Urinary bladder (tissue), 4 donors: ENCODE measurements around the gene TOMM22. TPM values are rescaled to one million over a fixed set of nuclear protein-coding genes. Genes with fewer than 3 reads are reported as not detected.
"Not testable (repeated sequence)": the region's sequence is repeated elsewhere in the genome, so short reads cannot be mapped to it uniquely, and the experiment has no call there.

Experiments used
- DNase-seq: peaks from one replicate; pipeline ENCODE4 v3.0.0-alpha.2; 2015; ENCODE audit errors: extremely low spot score
- H3K27ac ChIP-seq: one replicate; pipeline ENCODE4 v1.5.1; 2013; ENCODE audit warnings: low read depth, mild to moderate bottlenecking, moderate library complexity
- H3K36me3 ChIP-seq: one replicate; pipeline ENCODE4 v1.6.1; 2013; ENCODE audit warnings: mild to moderate bottlenecking, moderate library complexity; ENCODE audit not compliant: insufficient read depth
- H3K4me1 ChIP-seq: one replicate; pipeline ENCODE4 v1.6.1; 2013; ENCODE audit warnings: mild to moderate bottlenecking, moderate library complexity; ENCODE audit not compliant: insufficient read depth
- H3K4me3 ChIP-seq: one replicate; pipeline ENCODE4 v1.5.1; 2013; ENCODE audit warnings: low read depth, low read length
- WGBS: extraction: QIAGEN DNeasy Blood & Tissue Kit; methylation state at CpG from one replicate; pipeline ENCODE4 v1.1.7; 2013; 5-methylcytosine and 5-hydroxymethylcytosine counted together
- polyA plus RNA-seq: library from polyadenylated mRNA; stranded (reverse); fragments of 200-250 nt; gene quantifications from one replicate; pipeline ENCODE4 v1.2.3, GENCODE V29; 2013
- total RNA-seq: library from RNA; depleted of rRNA; stranded (reverse); fragments of >200 nt; gene quantifications from one replicate; pipeline ENCODE4 v1.2.3, GENCODE V29; 2014
- donor health status: healthy with polysubstance abuse.
- donor health status: healthy.

TOMM22 gene
- total RNA-seq (34.4 TPM), polyA plus RNA-seq (35.8 TPM)

DNA sequence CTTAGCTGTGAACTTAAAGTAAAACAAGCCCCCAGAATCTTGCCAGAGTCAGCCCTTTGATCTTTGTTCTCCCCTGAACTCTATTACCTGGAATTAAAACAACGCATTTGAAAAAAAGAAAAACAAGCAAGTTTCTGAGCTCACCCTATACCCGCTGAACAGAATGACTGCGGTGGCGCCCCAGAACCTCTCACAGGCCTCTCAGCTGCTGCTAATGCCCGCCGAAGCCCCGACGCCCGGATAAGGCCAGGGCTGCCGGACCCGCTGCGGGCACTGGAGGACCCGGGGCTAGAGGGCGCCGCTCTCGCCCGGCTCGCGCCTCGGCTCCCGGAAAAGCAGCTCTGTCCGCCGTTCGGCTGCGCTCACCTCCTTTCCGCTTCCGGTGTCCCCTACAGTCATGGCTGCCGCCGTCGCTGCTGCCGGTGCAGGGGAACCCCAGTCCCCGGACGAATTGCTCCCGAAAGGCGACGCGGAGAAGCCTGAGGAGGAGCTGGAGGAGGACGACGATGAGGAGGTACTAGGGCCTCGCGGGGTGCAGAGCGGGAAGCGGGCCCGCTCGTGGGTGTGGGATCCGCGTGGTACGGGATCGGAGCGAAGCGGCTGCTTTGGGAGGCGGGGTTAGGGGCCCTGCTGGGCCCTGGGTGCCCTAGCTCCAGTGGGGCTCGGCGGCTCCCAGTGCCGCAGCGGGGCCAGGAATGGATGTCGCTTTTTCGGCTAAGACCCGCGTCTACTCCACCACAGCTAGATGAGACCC, at the start of gene TOMM22:
Gene TOMM22, plus strand, starts transcription at position 376 of the 754 bp plus-strand sequence. Its CDS starts 22 bp downstream, at position 398.
- H3K4me3 ChIP-seq = peak within 1 kb of the TSS; percentile 89
- peaks cover 1% of the 10 kb centered on the region for H3K4me1 ChIP-seq
- H3K27ac ChIP-seq = peak within 1 kb of the TSS; percentile 52
- no peak for DNase-seq
- under 1% methylated on average over 60 of the region's 60 CpGs for WGBS
- H3K36me3 ChIP-seq = no peaks in the 10 kb centered on the region

DNA sequence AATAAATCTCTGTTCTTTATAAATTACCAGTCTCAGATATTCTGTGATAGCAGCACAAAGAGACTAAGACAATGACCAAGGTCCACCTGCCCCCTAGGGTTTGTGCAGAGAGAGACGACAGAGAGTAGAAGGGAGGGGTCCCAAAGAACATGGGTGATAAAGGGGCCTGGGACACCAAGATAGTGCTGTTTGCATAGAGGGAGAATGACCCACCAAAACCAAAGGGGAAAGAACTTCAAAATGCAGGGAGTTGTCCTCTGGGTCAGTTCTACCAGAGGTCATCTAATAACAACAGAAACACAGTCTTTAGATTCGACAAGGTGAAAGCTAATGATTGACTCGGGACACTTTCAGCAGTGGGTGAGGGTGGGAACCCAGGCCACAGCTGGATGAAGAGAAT, 49.2 kb upstream of the TOMM22 start:
- no peaks in the 10 kb centered on the region for H3K36me3 ChIP-seq
- DNase-seq = no peak
- no peaks in the 10 kb centered on the region for H3K4me1 ChIP-seq
- no peak overlapping the region for H3K27ac ChIP-seq
- no peak overlapping the region for H3K4me3 ChIP-seq
- 88% methylated on average over 3 of the region's 3 CpGs for WGBS

DNA sequence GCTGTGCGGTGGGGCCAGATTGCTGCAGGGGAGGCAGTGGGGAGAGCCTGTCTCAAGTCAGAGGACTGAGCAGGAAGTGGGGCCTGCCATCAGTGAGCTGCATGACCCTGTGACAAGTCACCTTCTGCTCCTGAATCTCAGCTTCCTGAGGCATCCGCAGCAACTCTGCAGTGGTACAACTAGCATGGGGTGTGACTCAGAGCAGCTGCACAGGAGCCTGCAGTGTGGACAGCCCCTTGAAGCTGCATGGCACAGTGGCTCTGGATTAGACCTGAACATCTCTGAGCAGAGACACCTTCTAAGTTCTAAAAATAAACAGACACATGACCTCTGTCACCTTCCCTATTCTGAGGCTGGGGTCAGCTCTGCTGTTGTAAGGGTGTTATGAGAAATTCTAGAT, 43.5 kb upstream of the TOMM22 start:
- H3K4me3 ChIP-seq = no peak overlapping the region
- WGBS = 95% methylated on average over 2 of the region's 2 CpGs
- DNase-seq = no peak
- H3K36me3 ChIP-seq = peaks cover 1% of the 10 kb centered on the region
- H3K4me1 ChIP-seq = no peaks in the 10 kb centered on the region
- no peak overlapping the region for H3K27ac ChIP-seq

DNA sequence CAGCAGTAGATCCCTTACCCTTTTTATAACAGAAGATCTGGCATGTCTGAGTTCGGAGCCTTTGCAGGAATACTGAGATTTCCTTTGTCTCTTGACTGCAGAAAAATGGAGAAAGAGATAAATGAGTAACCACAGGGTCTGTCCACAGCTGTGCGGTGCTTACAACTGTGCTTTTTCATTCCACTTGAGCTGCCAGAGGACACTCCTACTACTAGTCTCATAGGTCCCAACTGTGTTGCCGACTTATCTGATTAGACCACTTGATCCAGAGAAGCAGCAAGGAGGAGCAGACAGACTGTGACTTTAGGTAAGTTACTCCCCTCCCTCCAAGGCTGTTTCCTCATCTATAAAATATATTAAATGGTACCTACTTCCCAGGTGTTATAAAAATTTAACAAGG, 43.0 kb upstream of the TOMM22 start:
- no peak overlapping the region for H3K4me3 ChIP-seq
- H3K4me1 ChIP-seq = no peaks in the 10 kb centered on the region
- WGBS = 75% methylated on average over 3 of the region's 3 CpGs
- no peak for DNase-seq
- H3K36me3 ChIP-seq = peaks cover 1% of the 10 kb centered on the region
- H3K27ac ChIP-seq = no peak overlapping the region

DNA sequence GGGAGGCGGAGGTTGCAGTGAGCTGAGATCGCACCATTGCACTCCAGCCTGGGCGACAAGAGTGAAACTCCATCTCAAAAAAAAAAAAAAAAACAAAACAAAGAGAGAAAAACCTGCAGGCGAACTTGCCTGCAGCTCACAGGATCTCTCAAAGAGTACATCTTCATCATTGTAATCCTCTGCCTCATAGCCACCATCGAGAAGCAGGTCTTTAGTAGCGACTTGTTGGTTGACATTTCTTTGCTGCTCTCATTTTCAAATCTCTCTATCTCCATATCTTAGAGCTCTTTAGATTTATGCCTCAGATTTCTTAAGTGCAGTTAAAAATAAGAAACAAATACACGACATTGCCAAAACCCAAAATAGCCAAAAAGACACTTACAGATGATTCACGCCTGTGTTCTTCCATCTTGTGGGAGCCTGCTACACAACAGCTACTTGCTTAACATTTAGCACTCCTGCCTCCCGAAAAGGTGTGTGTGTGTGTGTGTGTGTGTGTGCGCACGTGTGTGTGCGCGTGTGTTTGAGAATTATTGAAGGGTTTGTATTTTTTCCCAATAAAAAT, 40.2 kb upstream of the TOMM22 start:
- DNase-seq = no peak
- no peaks in the 10 kb centered on the region for H3K4me1 ChIP-seq
- H3K36me3 ChIP-seq = peaks cover 3% of the 10 kb centered on the region
- WGBS = 95% methylated on average over 13 of the region's 13 CpGs
- H3K27ac ChIP-seq = no peak overlapping the region
- no peak overlapping the region for H3K4me3 ChIP-seq

DNA sequence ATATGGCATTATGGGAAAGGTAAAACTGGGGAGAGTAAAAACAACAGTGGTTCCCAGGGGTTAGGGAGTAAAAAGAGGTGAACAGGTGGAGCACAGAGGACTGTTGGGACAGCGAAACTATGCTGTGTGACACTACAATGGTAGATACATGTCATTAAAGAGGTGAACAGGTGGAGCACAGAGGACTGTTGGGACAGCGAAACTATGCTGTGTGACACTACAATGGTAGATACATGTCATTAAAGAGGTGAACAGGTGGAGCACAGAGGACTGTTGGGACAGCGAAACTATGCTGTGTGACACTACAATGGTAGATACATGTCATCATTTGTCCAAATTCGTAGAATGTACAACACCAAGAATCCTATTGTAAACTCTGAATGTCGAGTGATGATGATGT, 37.5 kb upstream of the TOMM22 start:
- H3K27ac ChIP-seq, H3K36me3 ChIP-seq, H3K4me3 ChIP-seq, DNase-seq, H3K4me1 ChIP-seq: not testable (repeated sequence)
- WGBS = 95% methylated on average over 5 of the region's 5 CpGs

DNA sequence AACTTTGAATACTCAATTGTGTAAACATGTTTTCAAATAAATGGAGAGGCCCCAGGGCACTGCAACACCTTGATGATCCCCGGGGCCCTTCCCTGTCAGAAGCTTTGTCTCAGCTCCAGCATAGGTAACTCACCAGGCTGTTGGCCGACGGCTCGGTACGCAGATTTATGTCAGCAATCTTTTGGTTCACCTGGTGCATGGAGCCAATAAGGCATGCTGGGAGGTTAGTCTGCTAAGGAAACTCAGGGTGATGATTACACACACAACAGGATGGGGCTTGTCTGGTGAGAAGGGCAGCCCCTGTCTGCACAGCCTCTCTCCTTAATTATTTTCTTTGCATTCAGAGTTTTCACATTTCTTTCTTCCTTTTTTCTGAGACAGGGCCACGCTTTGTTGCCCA, 36.3 kb upstream of the TOMM22 start:
- H3K4me3 ChIP-seq = no peak overlapping the region
- peaks cover 3% of the 10 kb centered on the region for H3K36me3 ChIP-seq
- no peaks in the 10 kb centered on the region for H3K4me1 ChIP-seq
- H3K27ac ChIP-seq = no peak overlapping the region
- no peak for DNase-seq
- 94% methylated on average over 6 of the region's 6 CpGs for WGBS

DNA sequence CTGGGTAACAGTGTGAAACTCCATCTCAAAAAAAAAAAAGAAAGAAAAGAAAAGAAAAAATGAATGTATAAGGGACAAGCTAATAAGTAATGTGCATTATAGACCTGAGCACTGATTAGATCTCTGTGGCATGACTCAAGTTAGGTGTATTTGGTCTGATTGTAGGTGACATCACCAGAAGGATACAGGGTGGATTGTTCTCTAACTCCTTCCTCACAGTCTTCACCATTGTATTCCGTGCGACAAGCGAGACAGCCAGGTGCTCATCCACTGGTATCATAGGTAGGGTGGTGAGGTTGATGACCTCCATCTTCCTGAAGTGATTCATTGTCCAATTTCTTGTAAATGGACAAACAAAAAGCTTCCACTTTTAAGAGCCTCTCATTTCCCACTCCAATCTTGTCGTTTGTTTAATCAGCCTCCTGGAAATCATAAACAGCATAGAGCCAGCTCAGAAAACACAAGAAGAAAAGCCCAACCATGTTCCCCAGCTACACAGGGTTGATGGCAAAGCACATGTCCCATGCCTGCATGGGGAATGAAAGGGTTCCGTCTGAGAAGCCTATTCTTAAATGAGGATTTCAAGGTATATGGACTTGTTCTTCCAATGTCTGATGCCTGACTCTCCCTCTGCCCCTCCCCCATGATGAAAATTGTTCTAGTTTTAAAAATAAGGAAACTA, 31.8 kb upstream of the TOMM22 start:
- H3K4me1 ChIP-seq = no peaks in the 10 kb centered on the region
- WGBS = 74% methylated on average over 5 of the region's 5 CpGs
- DNase-seq = no peak
- no peak overlapping the region for H3K4me3 ChIP-seq
- H3K27ac ChIP-seq = no peak overlapping the region
- H3K36me3 ChIP-seq = no peaks in the 10 kb centered on the region

DNA sequence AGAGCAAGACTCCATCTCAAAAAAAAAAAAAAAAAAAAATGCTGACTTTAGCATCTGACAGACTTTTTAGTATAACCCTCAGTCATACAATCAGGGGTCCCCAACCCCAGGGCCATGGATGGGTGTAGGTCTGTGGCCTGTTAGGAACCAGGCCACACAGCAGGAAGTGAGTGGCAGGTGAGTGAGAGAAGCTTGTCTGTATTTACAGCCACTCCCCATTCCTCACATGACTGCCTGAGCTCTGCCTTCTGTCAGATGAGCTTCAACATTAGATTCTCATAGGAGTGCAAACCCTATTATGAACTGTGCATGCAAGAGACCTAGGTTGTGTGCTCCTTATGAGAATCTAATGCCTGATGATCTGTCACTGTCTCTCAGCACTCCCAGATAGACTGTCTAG, 28.9 kb upstream of the TOMM22 start:
- H3K36me3 ChIP-seq = no peaks in the 10 kb centered on the region
- DNase-seq = no peak
- H3K4me3 ChIP-seq = no peak overlapping the region
- no peak overlapping the region for H3K27ac ChIP-seq
- H3K4me1 ChIP-seq = no peaks in the 10 kb centered on the region

DNA sequence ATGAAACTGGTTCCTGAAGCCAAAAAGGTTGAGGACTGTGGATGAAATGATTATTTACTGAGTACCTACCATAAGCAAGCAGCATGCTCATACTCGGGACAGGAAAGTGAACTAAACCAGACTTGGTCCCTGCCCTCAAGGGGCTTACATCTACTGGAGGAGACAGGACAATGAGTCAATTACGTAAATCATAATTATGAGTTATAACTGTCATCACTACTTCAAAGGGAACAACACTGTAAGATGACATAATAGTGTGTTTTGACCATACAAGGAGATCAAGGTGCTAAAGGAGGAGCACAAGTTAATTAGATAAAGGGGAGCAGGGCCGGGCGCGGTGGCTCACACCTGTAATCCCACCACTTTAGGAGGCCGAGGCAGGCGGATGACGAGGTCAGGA, 28.0 kb upstream of the TOMM22 start:
- Histone ChIP-seq H3K27ac (no peak overlapping the region), H3K4me1 (no peaks in the 10 kb centered on the region), H3K36me3 (no peaks in the 10 kb centered on the region), H3K4me3 (no peak overlapping the region)
- no peak for DNase-seq
- WGBS = 96% methylated on average over 8 of the region's 8 CpGs

DNA sequence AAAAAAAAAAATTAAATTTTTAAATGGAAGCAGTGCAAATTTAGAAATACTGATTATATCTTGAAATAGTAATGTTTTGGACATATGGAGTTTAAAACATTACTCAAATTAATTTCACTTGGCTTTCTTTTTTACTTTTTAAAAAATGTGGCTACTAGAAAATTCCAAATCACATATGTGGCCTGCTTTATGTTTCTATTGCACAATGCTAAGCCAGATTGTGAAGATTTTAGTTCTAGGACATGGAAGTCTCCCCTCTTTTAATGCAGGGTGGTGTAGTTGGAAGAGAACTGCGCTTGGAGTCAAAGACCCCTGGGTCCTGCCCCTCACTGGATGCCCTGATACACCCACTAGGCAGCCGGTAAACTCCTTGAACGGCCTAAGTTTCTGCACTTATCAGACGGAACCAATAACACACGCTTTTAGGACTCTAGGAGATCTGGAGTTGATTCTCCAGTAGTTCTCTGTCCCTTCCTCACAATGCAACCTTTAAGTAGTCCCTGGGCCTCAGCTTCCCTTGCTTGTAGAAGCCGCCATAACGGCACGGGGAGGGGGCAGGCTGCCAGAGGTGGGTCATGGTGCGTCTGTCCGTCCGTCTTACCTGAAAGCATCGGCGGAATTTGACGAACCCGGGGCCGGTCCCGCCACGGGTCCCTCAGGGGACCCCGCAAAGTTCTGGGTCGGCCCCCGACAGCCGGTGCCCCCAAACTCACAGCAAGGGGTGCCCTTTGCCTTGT, 26.1 kb upstream of the TOMM22 start:
- Histone ChIP-seq H3K4me3 (peak overlapping the region; percentile 96), H3K27ac (no peak overlapping the region), H3K4me1 (no peaks in the 10 kb centered on the region), H3K36me3 (no peaks in the 10 kb centered on the region)
- no peak for DNase-seq
- WGBS = 5% methylated on average over 22 of the region's 22 CpGs

DNA sequence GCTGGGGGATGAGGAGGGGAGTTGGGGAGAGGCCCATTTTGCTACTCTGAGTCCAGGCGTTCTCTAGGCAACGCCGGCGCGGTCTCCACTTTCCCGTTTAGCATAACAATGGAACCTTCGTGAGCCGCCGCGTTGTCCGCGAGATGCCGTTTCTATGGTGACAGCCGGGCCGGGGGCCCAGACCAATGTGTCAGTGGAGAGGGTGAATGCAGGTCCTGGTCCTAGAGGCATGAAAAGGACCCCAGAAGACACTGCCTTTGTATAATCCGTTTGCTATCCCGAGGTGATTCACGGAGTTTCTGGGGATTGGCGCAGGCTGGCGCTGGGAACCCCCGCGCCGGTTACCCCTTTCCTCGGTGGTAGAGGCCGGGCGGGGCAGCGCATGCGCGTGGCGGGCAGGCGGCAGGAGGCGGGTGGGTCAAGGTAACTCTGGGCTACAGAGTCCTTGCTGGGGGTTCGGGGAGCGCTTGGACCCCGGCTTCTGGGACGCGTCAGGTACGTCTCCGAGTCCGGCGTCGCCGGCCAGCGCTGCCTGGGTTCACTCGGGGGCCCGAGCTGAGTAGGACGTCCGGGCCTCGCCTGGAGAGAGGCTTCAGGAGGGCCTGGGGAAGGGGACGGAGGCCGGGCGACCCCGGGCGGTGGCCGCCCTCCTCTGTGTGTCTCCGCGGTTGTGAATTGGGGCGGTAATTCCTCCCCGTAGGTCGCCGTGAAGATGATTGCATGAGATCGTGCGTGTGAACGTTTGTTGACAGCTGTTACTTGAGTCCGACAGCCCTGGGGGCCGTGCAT, 25.3 kb upstream of the TOMM22 start, which contains the start of the genes CBY1 and FAM227A:
Gene CBY1, plus strand, starts transcription at position 383 of the 789 bp plus-strand sequence. CDS start 11,417 bp downstream, outside the sequence.
Gene FAM227A, minus strand, starts transcription at position 137 of the 789 bp plus-strand sequence. CDS start 6,224 bp downstream, outside the sequence.
- Histone ChIP-seq H3K27ac (peak within 1 kb of the TSS; percentile 93), H3K4me1 (no peaks in the 10 kb centered on the region), H3K4me3 (peak within 1 kb of the TSS; percentile 96), H3K36me3 (no peaks in the 10 kb centered on the region)
- DNase-seq = peak; percentile 85
- WGBS = under 1% methylated on average over 66 of the region's 66 CpGs
